Measurements from ENCODE around the gene PTPRG. TPM values are rescaled to one million over a fixed set of nuclear protein-coding genes. Genes with fewer than 3 reads are reported as not detected.

Gene PTPRG
- total and polyA plus RNA-seq, 2 experiments from 2014 or later, result 15.2 to 45.7 TPM

- peak; percentile 74 for TF ChIP-seq CTCF (IDR thresholded peaks at IDR 0.05; ENCODE audit: low read depth, low read length)
- H3K27ac ChIP-seq, result no peak overlapping the region
- H3K36me3 ChIP-seq, result no peaks in the 10 kb centered on the region
- peak; percentile 82 to 85 for DNase-seq (ENCODE audit: low read depth in 1 of 2, low spot score in 1 of 2)
- no peaks in the 10 kb centered on the region for H3K9me3 ChIP-seq (ENCODE audit: low read depth)
- H3K4me1 ChIP-seq (ENCODE audit: low read depth), result no peaks in the 10 kb centered on the region
- no peak overlapping the region for H3K4me3 ChIP-seq
- H3K27me3 ChIP-seq, result no peaks in the 10 kb centered on the region
These were observed 627.5 kb downstream of the PTPRG start for GRCh38 chr3:62188681-62189375.

- Histone ChIP-seq H3K27ac (no peak overlapping the region), H3K9me3 (ENCODE audit: low read depth) (no peaks in the 10 kb centered on the region), H3K36me3 (no peaks in the 10 kb centered on the region), H3K4me1 (ENCODE audit: low read depth) (no peaks in the 10 kb centered on the region), H3K27me3 (no peaks in the 10 kb centered on the region), H3K4me3 (no peak overlapping the region)
- no peak for TF ChIP-seq CTCF (IDR thresholded peaks at IDR 0.05; ENCODE audit: low read depth, low read length)
- DNase-seq (ENCODE audit: low read depth in 1 of 2, low spot score in 1 of 2), result no peak
These were observed 628.0 kb downstream of the PTPRG start for GRCh38 chr3:62189376-62189698.

DNA sequence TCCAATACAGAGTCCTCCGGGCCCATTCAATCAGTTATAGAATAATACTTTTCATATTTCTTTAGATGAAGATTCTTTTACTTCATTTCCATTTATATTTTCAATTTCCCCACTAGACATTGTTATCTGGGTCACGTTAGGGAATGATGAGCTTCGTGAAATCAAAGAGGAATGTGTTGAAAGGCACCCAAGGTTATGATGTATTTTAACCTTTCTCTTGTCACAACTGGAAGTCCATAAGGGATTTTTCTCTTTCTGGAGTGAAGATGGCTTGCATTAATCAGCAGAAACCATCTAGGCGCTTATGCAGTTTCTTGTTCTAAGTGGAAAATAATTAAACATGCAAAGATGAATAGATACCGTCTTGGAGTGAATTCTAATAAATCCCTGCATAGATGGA lies 631.5 kb downstream of the PTPRG start:
- no peak for TF ChIP-seq CTCF (IDR thresholded peaks at IDR 0.05; ENCODE audit: low read depth, low read length)
- Histone ChIP-seq H3K9me3 (ENCODE audit: low read depth) (no peaks in the 10 kb centered on the region), H3K4me1 (ENCODE audit: low read depth) (no peaks in the 10 kb centered on the region), H3K27me3 (no peaks in the 10 kb centered on the region), H3K4me3 (no peak overlapping the region), H3K27ac (no peak overlapping the region), H3K36me3 (peaks cover 2% of the 10 kb centered on the region)
- no peak for DNase-seq (ENCODE audit: low read depth in 1 of 2, low spot score in 1 of 2)

DNA sequence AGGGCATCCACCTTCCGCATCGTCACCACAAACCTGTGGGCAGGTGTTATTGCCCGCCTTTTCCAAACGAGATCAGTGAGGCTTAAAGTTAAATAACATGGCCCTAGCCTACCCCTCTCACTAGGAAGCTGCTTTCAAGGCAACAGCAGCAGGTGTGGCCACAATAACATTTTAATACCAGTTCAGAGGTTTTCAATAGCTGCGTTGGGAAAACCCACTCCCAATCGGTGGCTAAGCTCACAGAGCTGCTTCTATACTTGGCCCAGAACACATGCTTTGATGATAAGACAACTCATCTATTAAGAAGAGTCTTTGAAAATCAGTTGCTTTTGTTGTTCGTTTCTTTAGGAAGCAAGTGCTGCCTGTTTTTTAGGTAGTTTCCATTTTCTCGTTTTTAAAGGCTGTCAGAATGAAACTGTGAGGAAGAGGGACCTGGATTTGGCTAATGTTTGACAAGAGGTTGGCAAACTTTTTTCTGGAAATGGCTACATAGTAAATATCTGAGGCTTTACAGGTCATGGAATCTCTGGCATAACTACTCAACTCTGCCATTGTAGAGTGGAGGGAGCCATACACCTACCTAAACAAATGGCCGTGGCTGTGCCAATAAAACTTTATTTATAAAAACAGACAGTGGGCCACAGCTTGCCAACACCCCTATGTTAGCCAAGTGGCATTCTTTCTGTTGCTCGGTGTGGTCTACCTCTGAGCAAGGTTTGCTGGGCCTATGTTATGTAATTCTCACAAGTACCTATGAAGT lies 632.4 kb downstream of the PTPRG start:
- TF ChIP-seq CTCF (IDR thresholded peaks at IDR 0.05; ENCODE audit: low read depth, low read length), result no peak
- DNase-seq (ENCODE audit: low read depth in 1 of 2, low spot score in 1 of 2), result no peak
- Histone ChIP-seq H3K27me3 (no peaks in the 10 kb centered on the region), H3K4me1 (ENCODE audit: low read depth) (no peaks in the 10 kb centered on the region), H3K4me3 (no peak overlapping the region), H3K27ac (no peak overlapping the region), H3K36me3 (peaks cover 2% of the 10 kb centered on the region), H3K9me3 (ENCODE audit: low read depth) (no peaks in the 10 kb centered on the region)

DNA sequence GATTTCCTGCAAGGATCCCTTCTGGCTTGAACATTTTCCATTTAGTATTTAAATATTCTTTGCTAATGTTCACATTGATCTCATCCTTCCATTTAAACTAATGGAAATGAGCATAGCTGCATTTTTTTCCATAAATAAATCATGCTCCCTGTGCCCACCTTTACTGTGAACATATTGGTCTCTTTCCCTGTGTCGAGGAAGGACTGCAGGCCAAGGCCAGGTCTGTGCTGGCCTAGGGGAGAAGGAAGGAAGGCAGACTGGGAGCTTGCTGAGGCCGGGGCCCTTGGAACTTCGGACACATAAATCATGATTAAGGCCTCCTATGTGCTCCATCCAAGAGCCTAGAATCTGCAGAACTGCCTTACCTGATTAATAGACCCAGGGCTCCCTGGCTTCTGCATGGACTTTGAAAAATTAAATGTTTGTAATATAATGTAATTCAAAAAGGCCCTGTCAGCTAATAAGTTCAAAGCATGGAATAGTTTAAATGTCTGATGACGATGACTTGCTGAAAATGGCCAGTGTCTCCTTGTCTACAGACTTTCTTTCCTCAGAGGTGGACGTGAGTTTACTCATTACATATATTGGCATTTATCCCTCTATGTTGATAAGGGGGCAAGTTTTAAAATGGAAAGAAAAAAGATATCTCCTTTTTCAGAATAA lies 636.1 kb downstream of the PTPRG start:
- peaks cover 2% of the 10 kb centered on the region for H3K36me3 ChIP-seq
- no peak overlapping the region for H3K27ac ChIP-seq
- H3K9me3 ChIP-seq (ENCODE audit: low read depth), result no peaks in the 10 kb centered on the region
- no peaks in the 10 kb centered on the region for H3K4me1 ChIP-seq (ENCODE audit: low read depth)
- no peak for TF ChIP-seq CTCF (IDR thresholded peaks at IDR 0.05; ENCODE audit: low read depth, low read length)
- no peak overlapping the region for H3K4me3 ChIP-seq
- H3K27me3 ChIP-seq, result no peaks in the 10 kb centered on the region
- DNase-seq (ENCODE audit: low read depth in 1 of 2, low spot score in 1 of 2), result no peak
